DMS153 (cell line): ENCODE data around the gene TRPM1.

Source experiments
- DNase-seq: peaks from one replicate; lab custom pipeline; 2025; lab: John Stamatoyannopoulos, UW

Gene TRPM1

GRCh38 chr15:31017311-31017710 lies 84.2 kb downstream of the TRPM1 start:
- DNase-seq = no peak

- DNase-seq = peak; percentile 12
These were observed 85.0 kb downstream of the TRPM1 start for GRCh38 chr15:31016446-31016915.

GRCh38 chr15:31014608-31014925 lies 87.0 kb downstream of the TRPM1 start:
- no peak for DNase-seq

- DNase-seq = no peak
These were observed 87.5 kb downstream of the TRPM1 start for GRCh38 chr15:31013863-31014607.

- DNase-seq = no peak
These were observed 89.1 kb downstream of the TRPM1 start for GRCh38 chr15:31012455-31012854.

GRCh38 chr15:31010036-31010435 lies 91.5 kb downstream of the TRPM1 start:
- DNase-seq = no peak

- DNase-seq = no peak
These were observed 95.9 kb downstream of the TRPM1 start for GRCh38 chr15:31005660-31006059.

- no peak for DNase-seq
These were observed 97.2 kb downstream of the TRPM1 start for GRCh38 chr15:31004220-31004733.

- no peak for DNase-seq
These were observed 99.8 kb downstream of the TRPM1 start for GRCh38 chr15:31001702-31002101.

GRCh38 chr15:30999729-31000128 lies 101.8 kb downstream of the TRPM1 start:
- DNase-seq = no peak

GRCh38 chr15:30997270-30997669 lies 104.3 kb downstream of the TRPM1 start:
- no peak for DNase-seq

GRCh38 chr15:30992249-30992864 lies 109.2 kb downstream of the TRPM1 start:
- no peak for DNase-seq

- no peak for DNase-seq
These were observed 110.0 kb downstream of the TRPM1 start, which contains the start of gene MTMR10 for GRCh38 chr15:30991255-30992235. TSS of gene MTMR10 (minus strand) at chr15:30991628. CDS start at chr15:30991506, 122 bp downstream.

- DNase-seq = no peak
These were observed 110.9 kb downstream of the TRPM1 start for GRCh38 chr15:30990446-30991254.

- no peak for DNase-seq
These were observed 111.5 kb downstream of the TRPM1 start for GRCh38 chr15:30990036-30990435.

GRCh38 chr15:30985081-30985531 lies 116.4 kb downstream of the TRPM1 start:
- DNase-seq = no peak

GRCh38 chr15:30984542-30984941 lies 117.0 kb downstream of the TRPM1 start:
- DNase-seq = no peak

- no peak for DNase-seq
These were observed 117.4 kb downstream of the TRPM1 start for GRCh38 chr15:30984118-30984517.

- DNase-seq = no peak
These were observed 122.1 kb downstream of the TRPM1 start for GRCh38 chr15:30979457-30979856.

- no peak for DNase-seq
These were observed 123.2 kb downstream of the TRPM1 start for GRCh38 chr15:30978328-30978727.

GRCh38 chr15:30974112-30974511 lies 127.4 kb downstream of the TRPM1 start:
- no peak for DNase-seq
